Stimulated activated CD4-positive, alpha-beta T cell treated with anti-CD3 and anti-CD28 coated beads, Interleukin-1b, Interleukin-23, amount 100 ng/mL, for 4 hours (primary cell): ENCODE data around the gene SEC31A.

Source experiments
- DNase-seq, 2 donors: peaks; one replicate each; pipeline ENCODE4 v3.0.0-alpha.2; 2020; ENCODE audit warnings: low read depth in 2 of 2

Gene SEC31A

DNA sequence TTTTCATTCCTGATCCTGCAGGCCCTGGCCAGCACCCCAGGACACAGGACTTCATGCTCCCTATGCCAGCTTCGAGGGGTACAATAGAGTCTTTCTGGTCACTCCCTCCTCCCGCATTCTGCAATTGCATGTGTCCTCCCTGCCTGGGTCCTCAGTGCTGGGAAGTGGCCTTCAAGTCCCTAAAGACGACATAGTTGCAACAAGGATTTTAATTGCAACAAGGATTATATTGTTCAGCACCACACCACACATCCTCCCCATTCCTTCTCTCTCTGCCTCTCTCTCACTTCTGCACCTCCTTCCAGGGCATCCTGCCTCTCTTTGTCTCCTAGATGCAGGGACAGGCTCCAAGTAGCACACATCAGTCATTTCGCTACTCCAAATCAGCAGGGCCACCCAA is 117.9 kb downstream of the SEC31A start:
- DNase-seq = no peak

- DNase-seq = no peak
Observed at GRCh38 chr4:82770607-82771006, 120.3 kb downstream of the SEC31A start.
